ENCODE measurements around the gene PKIG. TPM values are rescaled to one million over a fixed set of nuclear protein-coding genes. Genes with fewer than 3 reads are reported as not detected.

Gene PKIG
- total RNA-seq, 2 donors from 2014 or later: 125 to 186 TPM

DNA sequence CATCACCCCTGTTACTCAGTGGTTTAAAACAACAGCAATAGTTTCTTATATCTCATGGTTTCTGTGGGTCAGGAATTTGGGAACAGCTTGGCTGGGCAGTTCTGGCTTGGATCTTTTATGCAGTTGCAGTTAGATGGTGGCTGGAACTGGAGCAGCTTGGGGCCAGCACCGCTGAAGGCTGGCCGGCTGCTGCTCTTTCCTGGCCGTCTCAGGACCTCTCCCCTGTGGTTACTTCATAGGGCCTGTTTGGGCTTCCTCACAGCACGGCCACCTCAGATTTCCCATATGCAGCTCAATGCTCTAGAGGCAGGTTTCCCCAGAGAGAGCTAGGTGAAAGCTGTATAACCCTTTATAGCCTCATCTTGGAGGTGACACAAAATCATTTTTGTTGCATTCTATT, 15.6 kb downstream of the PKIG start:
- Histone ChIP-seq H3K36me3 (no peaks in the 10 kb centered on the region), H3K27ac (peak overlapping the region; percentile 91 to 96), H3K4me1 (ENCODE audit: control insufficient read depth in 1 of 2, low read depth in 2 of 2) (peaks cover 77 to 86% of the 10 kb centered on the region in 2 donors), H3K4me3 (no peak overlapping the region), H3K9me3 (no peaks in the 10 kb centered on the region), H3K27me3 (replicated peaks; ENCODE audit: insufficient read depth) (no peaks in the 10 kb centered on the region)
- ATAC-seq (ENCODE audit: insufficient number of reproducible peaks, low FRiP score, low read depth) (no peak), DNase-seq (ENCODE audit: low spot score) (no peak)
- TF ChIP-seq, protein P1, sequence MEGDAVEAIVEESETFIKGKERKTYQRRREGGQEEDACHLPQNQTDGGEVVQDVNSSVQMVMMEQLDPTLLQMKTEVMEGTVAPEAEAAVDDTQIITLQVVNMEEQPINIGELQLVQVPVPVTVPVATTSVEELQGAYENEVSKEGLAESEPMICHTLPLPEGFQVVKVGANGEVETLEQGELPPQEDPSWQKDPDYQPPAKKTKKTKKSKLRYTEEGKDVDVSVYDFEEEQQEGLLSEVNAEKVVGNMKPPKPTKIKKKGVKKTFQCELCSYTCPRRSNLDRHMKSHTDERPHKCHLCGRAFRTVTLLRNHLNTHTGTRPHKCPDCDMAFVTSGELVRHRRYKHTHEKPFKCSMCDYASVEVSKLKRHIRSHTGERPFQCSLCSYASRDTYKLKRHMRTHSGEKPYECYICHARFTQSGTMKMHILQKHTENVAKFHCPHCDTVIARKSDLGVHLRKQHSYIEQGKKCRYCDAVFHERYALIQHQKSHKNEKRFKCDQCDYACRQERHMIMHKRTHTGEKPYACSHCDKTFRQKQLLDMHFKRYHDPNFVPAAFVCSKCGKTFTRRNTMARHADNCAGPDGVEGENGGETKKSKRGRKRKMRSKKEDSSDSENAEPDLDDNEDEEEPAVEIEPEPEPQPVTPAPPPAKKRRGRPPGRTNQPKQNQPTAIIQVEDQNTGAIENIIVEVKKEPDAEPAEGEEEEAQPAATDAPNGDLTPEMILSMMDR (IDR thresholded peaks at IDR 0.05): no peak

- DNase-seq (ENCODE audit: low spot score) (no peak), ATAC-seq (ENCODE audit: insufficient number of reproducible peaks, low FRiP score, low read depth) (no peak)
- no peaks in the 10 kb centered on the region for H3K36me3 ChIP-seq
- TF ChIP-seq, protein P1 (IDR thresholded peaks at IDR 0.05): peak; percentile 16
- no peaks in the 10 kb centered on the region for H3K27me3 ChIP-seq (replicated peaks; ENCODE audit: insufficient read depth)
- H3K27ac ChIP-seq: peak overlapping the region; percentile 91 to 96
- H3K4me3 ChIP-seq: no peak overlapping the region
- H3K9me3 ChIP-seq: no peaks in the 10 kb centered on the region
- H3K4me1 ChIP-seq (ENCODE audit: control insufficient read depth in 1 of 2, low read depth in 2 of 2): peaks cover 77 to 88% of the 10 kb centered on the region in 2 donors
Observed at GRCh38 chr20:44598423-44599305, 16.3 kb downstream of the PKIG start.

- H3K4me1 ChIP-seq (ENCODE audit: control insufficient read depth in 1 of 2, low read depth in 2 of 2): peaks cover 68 to 77% of the 10 kb centered on the region in 2 donors
- DNase-seq (ENCODE audit: low spot score): no peak
- TF ChIP-seq, protein P1 (IDR thresholded peaks at IDR 0.05): no peak
- H3K36me3 ChIP-seq: no peaks in the 10 kb centered on the region
- peak overlapping the region; percentile 91 to 96 for H3K27ac ChIP-seq
- no peak overlapping the region for H3K4me3 ChIP-seq
- no peak for ATAC-seq (ENCODE audit: insufficient number of reproducible peaks, low FRiP score, low read depth)
- no peaks in the 10 kb centered on the region for H3K9me3 ChIP-seq
- no peaks in the 10 kb centered on the region for H3K27me3 ChIP-seq (replicated peaks; ENCODE audit: insufficient read depth)
Observed at GRCh38 chr20:44599715-44600114, 17.3 kb downstream of the PKIG start.

- ATAC-seq (ENCODE audit: insufficient number of reproducible peaks, low FRiP score, low read depth) (no peak), DNase-seq (ENCODE audit: low spot score) (no peak)
- H3K27ac ChIP-seq: peak overlapping the region; percentile 91 to 96
- no peaks in the 10 kb centered on the region for H3K27me3 ChIP-seq (replicated peaks; ENCODE audit: insufficient read depth)
- TF ChIP-seq, protein P1 (IDR thresholded peaks at IDR 0.05): no peak
- H3K36me3 ChIP-seq: no peaks in the 10 kb centered on the region
- no peak overlapping the region for H3K4me3 ChIP-seq
- no peaks in the 10 kb centered on the region for H3K9me3 ChIP-seq
- H3K4me1 ChIP-seq (ENCODE audit: control insufficient read depth in 1 of 2, low read depth in 2 of 2): peaks cover 62 to 71% of the 10 kb centered on the region in 2 donors
Observed at GRCh38 chr20:44600301-44600700, 17.9 kb downstream of the PKIG start.

DNA sequence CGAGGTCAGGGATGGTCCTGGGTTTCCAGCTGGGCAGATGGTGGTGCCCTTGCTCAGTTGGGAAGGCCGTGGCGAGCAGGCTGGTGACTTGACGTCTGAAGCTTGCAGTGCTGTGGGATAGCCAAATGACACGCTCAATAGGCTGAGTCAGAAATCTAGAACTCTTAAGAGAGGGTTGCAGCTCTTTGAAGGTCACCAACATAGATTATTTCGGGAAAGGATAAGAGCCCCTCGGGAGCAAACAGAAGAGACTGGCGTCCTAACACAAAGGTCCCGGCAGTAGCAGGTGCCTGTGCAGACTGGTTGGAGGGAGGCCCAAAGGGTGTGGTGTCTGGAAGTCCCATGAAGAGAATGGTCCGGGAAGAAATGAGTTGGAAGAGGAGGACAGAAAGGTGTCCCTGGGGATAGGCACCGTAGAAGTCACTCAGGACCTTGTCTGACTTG, 18.4 kb downstream of the PKIG start:
- H3K27me3 ChIP-seq (replicated peaks; ENCODE audit: insufficient read depth): no peaks in the 10 kb centered on the region
- peak overlapping the region; percentile 45 for H3K4me3 ChIP-seq
- H3K27ac ChIP-seq: peak overlapping the region; percentile 91 to 96
- no peaks in the 10 kb centered on the region for H3K36me3 ChIP-seq
- TF ChIP-seq, protein P1 (IDR thresholded peaks at IDR 0.05): no peak
- H3K9me3 ChIP-seq: no peaks in the 10 kb centered on the region
- ATAC-seq (ENCODE audit: insufficient number of reproducible peaks, low FRiP score, low read depth) (peak; percentile 39), DNase-seq (ENCODE audit: low spot score) (no peak)
- H3K4me1 ChIP-seq (ENCODE audit: control insufficient read depth in 1 of 2, low read depth in 2 of 2): peaks cover 60 to 67% of the 10 kb centered on the region in 2 donors

Measured in thoracic aorta (tissue), 2 donors.